ELF-1 (cell line): ENCODE results near the gene RALGDS.
"Not testable (repeated sequence)": the region's sequence is repeated elsewhere in the genome, so short reads cannot be mapped to it uniquely, and the experiment has no call there.

Experiments
- DNase-seq: peaks from one replicate; pipeline ENCODE4 v3.0.0-alpha.2; 2016; ENCODE audit warnings: low read depth, low spot score

The RALGDS gene

DNA sequence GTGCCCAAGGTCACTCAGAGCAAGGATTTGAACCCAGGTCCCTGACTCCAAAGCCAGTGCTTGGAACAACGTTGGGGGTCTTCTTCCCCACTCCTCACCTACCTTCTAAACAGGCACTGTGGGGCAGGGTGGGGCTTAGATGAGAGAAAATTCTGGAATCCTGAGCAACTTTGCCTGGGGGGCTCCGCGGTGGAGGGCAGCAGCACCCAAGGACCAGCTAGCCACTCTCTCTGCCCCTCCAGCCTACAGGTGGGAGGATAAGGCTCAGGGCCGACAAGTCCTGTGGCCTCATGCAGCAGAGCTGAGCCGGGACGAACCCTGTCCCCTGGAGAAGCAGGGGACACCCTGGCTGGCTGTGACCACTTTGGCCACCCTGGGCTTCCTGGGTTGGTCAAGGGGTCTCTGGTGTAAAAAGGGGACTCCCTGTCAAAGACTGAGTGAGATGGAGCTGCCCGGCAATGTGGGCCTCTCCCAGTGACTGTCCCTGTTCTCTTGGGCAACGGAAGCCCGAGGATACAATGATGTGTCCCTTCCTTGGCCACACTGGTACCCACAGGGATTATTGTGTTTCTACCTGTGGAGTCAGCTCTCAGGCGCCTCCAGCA is 32.8 kb downstream of the RALGDS start:
- DNase-seq, result no peak

DNA sequence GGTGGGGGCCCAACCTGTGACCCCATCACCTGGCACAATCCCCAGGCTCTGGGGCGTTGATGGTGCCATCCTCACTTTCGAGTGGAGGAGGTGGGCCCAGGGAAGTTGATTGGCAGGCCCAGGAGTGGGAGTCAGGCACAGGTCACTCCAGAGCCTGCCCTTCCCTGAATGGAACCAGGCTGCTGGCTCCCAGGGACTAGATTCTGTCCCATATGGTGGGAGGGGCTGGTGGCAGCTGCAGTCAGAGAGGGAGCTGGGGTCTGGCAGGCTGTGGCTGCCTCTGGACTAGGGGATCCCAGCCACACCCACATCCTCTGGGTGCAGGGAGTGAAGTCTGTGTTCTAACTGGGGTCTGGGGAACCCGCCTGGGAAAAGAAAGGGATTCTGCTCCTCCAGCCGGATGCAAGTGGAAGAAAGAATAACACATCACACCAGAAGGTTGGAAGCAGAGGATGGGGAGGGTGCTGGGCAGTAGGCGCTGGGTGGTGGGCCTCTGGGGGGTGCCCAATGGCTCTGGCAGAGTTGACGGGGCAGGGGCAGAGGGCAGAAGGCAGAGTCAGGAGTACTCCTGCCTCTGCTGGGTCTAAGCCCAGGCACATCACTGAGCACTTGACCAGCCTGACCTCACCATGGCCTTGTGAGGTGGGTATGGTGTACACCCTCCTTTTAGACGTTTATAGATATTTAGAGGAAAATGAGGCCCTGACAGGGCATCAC is 33.5 kb downstream of the RALGDS start:
- DNase-seq, result no peak

DNA sequence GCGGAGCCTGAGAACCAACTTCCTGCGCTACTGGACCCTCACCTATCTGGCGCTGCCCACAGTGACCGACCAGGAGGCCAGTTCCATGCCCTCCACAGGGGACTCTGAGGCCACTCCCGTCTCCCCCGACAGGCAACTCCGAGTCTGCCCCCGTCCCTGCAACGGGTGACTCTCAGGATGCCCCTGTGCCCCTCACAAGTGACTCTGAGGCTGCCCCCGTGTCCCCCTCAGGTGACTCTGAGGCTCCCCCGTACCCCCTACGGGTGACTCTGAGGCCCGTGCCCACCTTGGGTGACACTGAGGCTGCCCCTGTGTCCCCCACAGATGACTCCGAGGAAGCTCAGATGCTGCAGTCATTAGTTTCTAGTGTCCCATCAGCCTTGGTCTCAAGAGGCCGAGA is 34.1 kb downstream of the RALGDS start:
- no peak for DNase-seq

DNA sequence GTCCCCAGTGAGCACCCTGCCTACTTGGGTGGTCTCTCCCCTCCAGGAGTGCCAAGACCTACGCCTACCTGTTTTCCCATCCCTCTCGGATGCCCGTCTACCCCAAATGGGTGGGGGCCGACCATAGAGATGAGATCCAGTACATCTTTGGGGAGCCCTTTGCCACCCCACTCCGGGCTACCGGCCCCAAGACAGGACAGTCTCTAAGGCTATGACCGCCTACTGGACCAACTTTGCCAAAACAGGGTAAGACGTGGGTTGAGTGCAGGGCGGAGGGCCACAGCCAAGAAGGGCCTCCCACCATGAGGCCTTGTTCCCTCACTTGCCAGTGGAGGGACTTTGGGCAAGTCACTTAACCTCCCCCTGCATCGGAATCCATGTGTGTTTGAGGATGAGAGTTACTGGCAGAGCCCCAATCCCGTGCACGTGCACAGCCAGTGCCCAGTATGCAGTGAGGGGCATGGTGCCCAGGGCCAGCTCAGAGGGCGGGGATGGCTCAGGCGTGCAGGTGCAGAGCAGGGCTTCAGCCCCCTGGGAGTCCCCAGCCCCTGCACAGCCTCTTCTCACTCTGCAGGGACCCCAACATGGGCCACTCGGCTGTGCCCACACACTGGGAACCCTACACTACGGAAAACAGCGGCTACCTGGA is 34.7 kb downstream of the RALGDS start:
- not testable (repeated sequence) for DNase-seq

DNA sequence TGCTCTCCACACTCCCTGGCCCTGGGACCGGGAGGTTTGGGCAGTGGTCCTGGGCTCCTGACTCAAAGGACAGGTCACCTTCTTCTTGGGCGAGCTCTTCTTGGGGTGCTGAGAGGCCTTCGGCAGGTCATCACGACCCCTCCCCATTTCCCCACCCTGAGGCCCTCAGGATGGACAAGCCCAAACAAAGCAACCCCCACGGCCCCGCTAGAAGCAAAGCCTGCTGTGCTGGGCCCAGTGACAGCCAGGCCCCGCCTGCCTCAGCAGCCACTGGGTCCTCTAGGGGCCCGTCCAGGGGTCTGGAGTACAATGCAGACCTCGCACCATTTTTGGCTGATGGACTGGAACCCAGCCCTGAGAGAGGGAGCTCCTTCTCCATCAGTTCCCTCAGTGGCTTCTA is 37.4 kb downstream of the RALGDS start:
- DNase-seq, result not testable (repeated sequence)

DNA sequence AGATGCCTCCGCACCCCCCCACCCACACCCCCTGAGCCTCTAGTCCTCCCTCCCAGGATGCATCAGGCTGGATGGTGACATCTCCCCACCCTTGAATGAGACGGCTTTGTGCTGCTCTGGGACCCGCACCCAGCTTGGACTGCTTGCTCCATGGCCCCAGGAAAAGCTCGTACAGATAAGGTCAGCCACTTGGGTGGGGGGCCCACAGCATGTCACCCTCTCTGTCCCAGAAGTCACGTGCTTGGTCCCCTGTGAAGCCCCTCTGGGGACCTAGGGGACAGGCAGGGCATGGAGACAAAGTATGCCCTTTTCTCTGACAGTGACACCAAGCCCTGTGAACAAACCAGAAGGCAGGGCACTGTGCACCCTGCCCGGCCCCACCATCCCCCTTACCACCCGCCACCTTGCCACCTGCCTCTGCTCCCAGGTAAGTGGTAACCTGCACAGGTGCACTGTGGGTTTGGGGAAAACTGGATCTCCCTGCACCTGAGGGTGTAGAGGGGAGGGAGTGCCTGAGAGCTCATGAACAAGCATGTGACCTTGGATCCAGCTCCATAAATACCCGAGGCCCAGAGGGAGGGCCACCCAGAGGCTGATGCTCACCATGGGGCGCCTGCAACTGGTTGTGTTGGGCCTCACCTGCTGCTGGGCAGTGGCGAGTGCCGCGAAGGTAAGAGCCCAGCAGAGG is 38.9 kb downstream of the RALGDS start:
- DNase-seq, result not testable (repeated sequence)

DNA sequence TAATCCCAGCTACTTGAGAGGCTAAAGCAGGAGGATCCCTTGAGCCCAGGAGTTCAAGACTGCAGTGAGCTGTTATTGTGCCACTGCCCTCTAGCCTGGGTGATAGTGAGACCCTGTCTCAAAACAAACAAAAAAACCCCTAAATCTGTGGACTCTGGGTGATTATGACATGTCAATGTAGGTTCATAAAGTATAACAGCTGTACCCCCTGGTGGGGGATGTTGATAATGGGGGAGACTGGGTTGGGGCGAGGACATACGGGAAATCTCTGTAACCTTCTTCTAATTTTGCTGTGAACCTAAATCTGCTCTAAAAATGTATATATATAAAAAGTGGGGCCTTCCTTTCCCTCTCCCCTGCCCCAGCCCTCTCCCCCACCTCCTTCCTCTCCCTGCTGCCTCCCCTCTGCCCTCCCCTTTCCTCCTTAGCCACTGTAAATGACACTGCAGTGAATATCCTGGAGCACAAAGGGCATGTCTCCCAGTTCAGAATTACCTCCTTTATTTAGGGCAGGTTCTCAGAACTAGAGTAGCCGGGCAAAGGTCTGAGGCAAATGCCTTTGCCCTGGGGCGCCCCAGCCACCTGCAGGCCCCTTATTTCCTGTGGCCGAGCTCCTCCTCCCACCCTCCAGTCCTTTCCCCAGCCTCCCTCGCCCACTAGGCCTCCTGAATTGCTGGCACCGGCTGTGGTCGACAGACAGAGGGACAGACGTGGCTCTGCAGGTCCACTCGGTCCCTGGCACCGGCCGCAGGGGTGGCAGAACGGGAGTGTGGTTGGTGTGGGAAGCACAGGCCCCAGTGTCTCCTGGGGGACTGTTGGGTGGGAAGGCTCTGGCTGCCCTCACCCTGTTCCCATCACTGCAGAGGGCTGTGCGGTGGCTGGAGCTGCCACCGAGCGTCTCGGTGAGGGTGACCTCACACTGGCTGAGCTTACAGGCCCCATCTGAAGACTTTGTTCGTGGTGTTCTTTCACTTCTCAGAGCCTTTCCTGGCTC is 40.0 kb downstream of the RALGDS start:
- not testable (repeated sequence) for DNase-seq

DNA sequence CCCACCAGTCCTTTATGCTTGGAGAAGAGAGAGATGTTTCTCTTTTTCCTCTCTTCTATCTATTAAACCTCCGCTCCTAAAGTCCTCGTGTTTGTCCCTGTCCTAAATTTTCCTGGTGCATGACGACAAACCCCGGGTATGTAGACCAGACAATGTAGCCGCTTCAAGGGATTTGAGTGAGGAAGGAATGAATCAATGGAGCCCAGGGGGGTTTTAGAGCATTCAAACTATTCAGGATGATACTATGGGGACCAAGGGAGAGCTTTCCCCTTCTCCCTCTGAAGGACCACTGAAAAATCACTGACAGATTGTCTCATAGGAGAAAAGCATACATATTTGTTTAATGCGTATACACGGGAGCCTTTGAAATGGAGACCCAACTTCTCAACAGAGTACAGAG is 40.9 kb downstream of the RALGDS start:
- DNase-seq, result no peak

DNA sequence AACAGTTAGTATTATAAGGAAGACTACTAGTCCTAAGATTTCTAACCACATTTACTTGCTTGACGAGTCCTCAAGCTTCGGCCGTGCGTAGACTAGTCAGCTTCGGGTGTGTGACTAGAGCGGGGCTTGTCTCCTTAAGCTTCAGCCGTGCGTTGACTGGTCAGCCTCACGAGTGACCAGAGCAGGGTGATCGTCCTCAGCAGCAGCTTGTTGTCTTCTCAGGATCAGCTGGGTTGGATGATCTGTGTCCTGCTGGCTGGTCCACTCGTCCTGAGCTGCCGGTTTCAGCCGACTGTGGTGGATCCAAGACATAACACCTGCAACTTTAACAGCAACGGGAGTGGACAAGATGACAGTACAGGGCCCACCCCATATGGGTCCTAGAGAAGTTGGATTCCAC is 42.6 kb downstream of the RALGDS start:
- DNase-seq, result no peak

DNA sequence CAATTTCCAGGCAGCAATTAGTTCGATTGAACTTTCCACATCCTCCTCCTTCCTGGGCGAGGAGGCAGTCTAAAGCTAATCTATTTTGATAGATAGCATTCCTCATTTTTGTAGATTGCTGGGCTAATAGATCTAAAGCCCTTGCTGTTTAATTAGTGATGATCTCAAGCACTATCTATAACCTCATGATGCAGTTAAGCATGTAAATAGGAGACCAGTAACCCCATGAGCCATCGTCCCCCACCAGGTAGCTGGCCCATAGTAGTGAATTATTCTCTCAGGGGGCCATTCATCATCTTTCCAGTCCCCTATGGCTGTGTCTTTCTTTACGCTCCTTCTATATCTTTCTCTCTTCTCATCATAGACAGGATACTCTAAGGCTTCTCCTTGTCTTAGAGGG is 44.3 kb downstream of the RALGDS start:
- no peak for DNase-seq

DNA sequence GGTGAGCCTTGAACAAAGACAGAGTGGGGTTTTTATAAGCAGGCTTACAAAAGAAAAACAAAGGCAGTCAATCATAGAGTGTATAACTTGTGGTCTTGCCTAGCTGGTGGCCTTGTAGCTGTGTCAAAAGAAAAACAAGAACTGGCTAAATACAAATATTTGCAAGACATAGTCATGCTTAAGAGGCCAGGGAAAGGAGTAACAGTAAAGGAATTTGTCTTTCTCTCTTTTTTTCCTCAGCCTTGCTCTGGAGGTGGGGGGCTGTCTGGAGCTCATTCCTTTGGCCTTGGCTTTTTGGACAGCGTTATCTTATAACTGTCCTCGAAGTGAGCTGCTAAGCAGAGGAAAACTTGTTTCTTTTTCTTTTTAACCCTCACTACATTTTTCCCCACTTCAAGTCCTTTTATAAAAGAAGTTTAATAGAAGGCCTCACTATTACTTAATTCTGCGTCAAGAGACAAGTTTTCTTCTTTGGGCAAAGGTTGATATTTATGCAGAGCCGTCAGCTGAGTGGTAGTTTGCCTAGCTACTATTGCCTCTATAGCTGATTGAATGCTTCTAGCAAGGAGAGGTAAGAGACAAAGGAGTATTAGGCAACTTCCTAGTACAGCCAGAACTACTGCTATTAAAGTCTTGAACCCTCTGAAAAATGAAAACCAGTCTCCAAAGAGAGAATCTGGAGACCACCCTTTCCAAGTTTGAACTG is 45.0 kb downstream of the RALGDS start:
- DNase-seq, result no peak

DNA sequence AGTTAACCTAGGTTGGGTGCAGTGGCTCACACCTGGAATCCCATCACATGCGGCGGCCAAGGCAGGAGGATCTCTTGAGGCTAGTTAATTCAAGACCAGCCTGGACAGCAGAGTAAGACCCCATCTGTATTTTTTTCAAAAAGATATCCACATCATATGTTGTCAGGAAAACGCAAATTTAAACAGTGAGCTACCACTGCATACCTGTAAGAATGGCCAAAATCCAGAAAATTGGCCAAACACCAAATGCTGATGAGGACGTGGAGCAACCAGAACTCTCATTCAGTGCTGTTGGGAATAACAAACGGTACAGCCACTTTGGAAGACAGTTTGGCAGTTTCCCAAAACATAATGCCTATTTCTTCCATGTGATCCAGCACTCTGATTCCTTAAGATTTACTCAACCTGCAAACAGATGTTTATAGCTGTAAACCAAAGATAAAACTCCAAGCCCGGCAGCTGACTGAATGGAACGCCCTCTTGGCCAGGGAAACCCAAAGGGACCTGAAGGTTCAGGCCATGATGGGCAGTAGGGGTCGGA is 46.9 kb downstream of the RALGDS start:
- no peak for DNase-seq

DNA sequence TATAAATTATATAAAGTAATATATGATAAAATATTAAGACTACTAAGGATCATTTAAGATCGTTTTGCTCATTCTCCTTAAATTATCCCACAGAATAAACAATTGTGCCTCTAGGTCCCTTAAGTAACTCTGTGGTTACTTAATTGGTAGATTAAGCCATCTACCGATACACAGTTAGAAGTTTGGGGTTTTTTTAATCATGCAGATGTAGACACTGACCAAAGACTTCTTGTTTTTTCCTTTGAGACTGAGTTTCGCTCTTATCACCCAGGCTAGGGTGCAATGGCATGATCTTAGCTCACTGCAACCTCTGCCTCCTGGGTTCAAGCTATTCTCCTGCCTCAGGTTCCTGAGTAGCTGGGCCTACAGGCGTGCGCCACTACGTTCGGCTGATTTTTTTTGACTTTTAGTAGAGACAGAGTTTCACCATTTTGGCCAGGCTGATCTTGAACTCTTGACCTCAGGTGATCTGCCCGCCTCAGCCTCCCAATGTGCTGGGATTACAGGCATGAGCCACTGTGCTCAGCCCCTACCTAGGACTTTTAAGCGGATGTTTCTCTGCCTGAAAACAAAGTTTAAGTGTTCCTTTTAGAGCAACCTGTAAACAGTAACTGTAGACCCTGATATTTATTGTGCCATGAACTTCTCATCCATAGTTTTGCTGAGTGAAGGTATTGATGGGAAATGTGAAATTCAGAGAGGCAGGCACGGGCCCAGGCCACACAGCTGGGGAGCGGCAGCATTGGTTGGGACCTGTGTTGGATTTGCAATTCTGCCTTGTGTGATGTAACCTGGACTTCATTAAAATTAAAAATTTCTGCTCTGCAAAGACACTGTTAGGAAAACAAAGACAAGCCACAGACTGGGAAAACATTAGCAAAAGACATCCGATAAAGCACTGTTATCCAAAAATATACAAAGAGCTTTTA is 47.7 kb downstream of the RALGDS start:
- no peak for DNase-seq

DNA sequence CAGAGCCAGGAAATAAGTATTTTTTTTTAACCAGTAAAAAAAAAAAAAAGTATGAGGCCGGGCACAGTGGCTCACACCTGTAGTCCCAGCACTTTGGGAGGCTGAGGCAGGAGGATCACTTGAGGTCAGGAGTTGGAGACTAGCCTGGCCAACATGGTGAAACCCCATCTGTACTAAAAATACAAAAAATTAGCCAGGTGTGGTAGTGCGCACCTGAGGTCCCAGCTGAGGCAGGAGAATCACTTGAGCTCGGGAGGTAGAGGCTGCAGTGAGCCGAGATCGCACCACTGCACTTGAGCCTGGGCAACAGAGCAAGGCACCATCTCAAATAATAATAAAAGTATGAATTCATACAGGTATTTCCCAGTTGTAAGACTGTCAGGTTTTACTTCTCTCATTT is 48.8 kb downstream of the RALGDS start:
- DNase-seq, result not testable (repeated sequence)

DNA sequence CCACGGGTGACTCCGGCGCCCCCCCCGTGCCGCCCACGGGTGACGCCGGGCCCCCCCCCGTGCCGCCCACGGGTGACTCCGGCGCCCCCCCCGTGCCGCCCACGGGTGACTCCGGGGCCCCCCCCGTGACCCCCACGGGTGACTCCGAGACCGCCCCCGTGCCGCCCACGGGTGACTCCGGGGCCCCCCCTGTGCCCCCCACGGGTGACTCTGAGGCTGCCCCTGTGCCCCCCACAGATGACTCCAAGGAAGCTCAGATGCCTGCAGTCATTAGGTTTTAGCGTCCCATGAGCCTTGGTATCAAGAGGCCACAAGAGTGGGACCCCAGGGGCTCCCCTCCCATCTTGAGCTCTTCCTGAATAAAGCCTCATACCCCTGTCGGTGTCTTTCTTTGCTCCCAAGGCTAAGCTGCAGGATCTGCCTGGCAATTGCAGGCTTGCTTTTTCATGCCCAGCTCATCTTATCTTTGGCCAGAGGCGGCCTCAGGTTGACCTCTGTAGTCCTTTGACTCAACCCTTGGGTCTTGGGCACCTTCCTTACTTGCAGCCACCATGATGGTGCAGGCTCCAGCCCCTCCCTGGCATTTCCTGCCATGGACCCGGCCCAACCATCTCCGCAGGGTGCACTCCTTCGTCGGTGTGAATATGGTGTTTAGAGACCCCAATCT is 49.4 kb downstream of the RALGDS start:
- DNase-seq, result no peak

DNA sequence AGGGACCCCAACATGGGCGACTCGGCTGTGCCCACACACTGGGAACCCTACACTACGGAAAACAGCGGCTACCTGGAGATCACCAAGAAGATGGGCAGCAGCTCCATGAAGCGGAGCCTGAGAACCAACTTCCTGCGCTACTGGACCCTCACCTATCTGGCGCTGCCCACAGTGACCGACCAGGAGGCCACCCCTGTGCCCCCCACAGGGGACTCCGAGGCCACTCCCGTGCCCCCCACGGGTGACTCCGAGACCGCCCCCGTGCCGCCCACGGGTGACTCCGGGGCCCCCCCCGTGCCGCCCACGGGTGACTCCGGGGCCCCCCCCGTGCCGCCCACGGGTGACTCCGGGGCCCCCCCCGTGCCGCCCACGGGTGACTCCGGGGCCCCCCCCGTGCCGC is 50.1 kb downstream of the RALGDS start:
- not testable (repeated sequence) for DNase-seq

DNA sequence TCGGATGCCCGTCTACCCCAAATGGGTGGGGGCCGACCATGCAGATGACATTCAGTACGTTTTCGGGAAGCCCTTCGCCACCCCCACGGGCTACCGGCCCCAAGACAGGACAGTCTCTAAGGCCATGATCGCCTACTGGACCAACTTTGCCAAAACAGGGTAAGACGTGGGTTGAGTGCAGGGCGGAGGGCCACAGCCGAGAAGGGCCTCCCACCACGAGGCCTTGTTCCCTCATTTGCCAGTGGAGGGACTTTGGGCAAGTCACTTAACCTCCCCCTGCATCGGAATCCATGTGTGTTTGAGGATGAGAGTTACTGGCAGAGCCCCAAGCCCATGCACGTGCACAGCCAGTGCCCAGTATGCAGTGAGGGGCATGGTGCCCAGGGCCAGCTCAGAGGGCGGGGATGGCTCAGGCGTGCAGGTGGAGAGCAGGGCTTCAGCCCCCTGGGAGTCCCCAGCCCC is 50.5 kb downstream of the RALGDS start:
- not testable (repeated sequence) for DNase-seq

DNA sequence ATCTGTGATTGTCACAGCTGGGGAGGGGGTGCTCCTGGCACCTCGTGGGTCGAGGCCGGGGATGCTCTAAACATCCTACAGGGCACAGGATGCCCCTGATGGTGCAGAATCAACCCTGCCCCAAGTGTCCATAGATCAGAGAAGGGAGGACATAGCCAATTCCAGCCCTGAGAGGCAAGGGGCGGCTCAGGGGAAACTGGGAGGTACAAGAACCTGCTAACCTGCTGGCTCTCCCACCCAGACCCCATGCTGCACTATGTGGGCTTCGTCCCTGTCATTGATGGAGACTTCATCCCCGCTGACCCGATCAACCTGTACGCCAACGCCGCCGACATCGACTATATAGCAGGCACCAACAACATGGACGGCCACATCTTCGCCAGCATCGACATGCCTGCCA is 52.6 kb downstream of the RALGDS start:
- DNase-seq, result not testable (repeated sequence)

DNA sequence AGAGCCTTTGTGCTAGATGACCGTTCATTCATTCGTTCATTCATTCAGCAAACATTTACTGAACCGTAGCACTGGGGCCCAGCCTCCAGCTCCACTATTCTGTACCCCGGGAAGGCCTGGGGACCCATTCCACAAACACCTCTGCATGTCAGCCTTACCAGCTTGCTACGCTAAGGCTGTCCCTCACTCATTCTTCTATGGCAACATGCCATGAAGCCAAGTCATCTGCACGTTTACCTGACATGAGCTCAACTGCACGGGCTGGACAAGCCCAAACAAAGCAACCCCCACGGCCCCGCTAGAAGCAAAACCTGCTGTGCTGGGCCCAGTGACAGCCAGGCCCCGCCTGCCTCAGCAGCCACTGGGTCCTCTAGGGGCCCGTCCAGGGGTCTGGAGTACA is 53.2 kb downstream of the RALGDS start:
- no peak for DNase-seq
